IMR-90 (cell line): ENCODE results near the gene CDH23. TPM values are rescaled to one million over a fixed set of nuclear protein-coding genes. Genes with fewer than 3 reads are reported as not detected.

Source experiments
- ATAC-seq: fragments of 200-7000 bp; cut with Tn5 transposase; 2 replicates; pipeline ENCODE4 v1.9.1; 2020; ENCODE audit warnings: low read depth, mild to moderate bottlenecking, moderate library complexity
- BruUV-seq: library from RNA; stranded (reverse); fragments of 400-500 nt; replicated peaks from 2 replicates; lab custom pipeline; 2021; lab: Mats Ljungman, UMichigan
- CTCF ChIA-PET: fragments of 300-600 bp; formaldehyde crosslinking; extraction: SDS; loops from one replicate; lab custom pipeline; 2021; ENCODE audit warnings: antibody characterized with exemption; lab: Yijun Ruan, JAX
- POLR2A ChIA-PET: fragments of 300-600 bp; sonication (Branson Sonifier 250); formaldehyde crosslinking; loops from one replicate; lab custom pipeline; 2022; ENCODE audit warnings: antibody characterized with exemption; ENCODE audit not compliant: unreplicated experiment; lab: Charles Lee
- DNase-seq: peaks from one replicate; pipeline ENCODE4 v3.0.0; 2013
- H2AFZ ChIP-seq: replicated peaks from 2 replicates; pipeline ENCODE3; 2013; ENCODE audit warnings: low read length, mild to moderate bottlenecking; ENCODE audit not compliant: poor library complexity
- H2AK5ac ChIP-seq: 2 replicates; pipeline ENCODE4 v1.6.1; 2013; ENCODE audit warnings: low read depth, low read length, inconsistent platforms
- H2AK9ac ChIP-seq: replicated peaks from 2 replicates; pipeline ENCODE3; 2013; ENCODE audit warnings: mild to moderate bottlenecking, low read depth, low read length, moderate library complexity; ENCODE audit not compliant: poor library complexity
- H2BK120ac ChIP-seq: 2 replicates; pipeline ENCODE4 v1.6.1; 2013; ENCODE audit warnings: low read depth, low read length, inconsistent platforms
- H2BK15ac ChIP-seq: 3 replicates; pipeline ENCODE4 v1.6.1; 2013; ENCODE audit warnings: low read depth, low read length, inconsistent platforms
- H2BK20ac ChIP-seq: 2 replicates; pipeline ENCODE4 v1.6.1; 2013; ENCODE audit warnings: low read depth, mild to moderate bottlenecking, inconsistent platforms, low read length, moderate library complexity
- H2BK5ac ChIP-seq: 2 replicates; pipeline ENCODE4 v1.6.1; 2013; ENCODE audit warnings: mild to moderate bottlenecking, low read depth, low read length, inconsistent platforms; ENCODE audit not compliant: poor library complexity, severe bottlenecking
- H3K14ac ChIP-seq: replicated peaks from 2 replicates; pipeline ENCODE4 v1.6.1; 2013; ENCODE audit warnings: low read depth, low read length, inconsistent platforms
- H3K18ac ChIP-seq: 2 replicates; pipeline ENCODE4 v1.6.1; 2013; ENCODE audit warnings: low read depth, low read length, control low read depth
- H3K23ac ChIP-seq: 2 replicates; pipeline ENCODE4 v1.6.1; 2013; ENCODE audit warnings: low read depth, low read length, inconsistent platforms
- H3K27ac ChIP-seq: 2 replicates; pipeline ENCODE4 v1.5.1; 2013; ENCODE audit warnings: mild to moderate bottlenecking, control low read depth, low read length; ENCODE audit not compliant: insufficient read depth
- H3K27me3 ChIP-seq: 2 replicates; pipeline ENCODE4 v1.6.1; 2013; ENCODE audit warnings: low read length; ENCODE audit not compliant: control insufficient read depth, insufficient read depth
- H3K36me3 ChIP-seq: 2 replicates; pipeline ENCODE4 v1.6.1; 2013; ENCODE audit warnings: low read length, mixed read lengths; ENCODE audit not compliant: control insufficient read depth, insufficient read depth
- H3K4ac ChIP-seq: 2 replicates; pipeline ENCODE4 v1.6.1; 2013; ENCODE audit warnings: low read depth, low read length, inconsistent platforms
- H3K4me1 ChIP-seq: 2 replicates; pipeline ENCODE4 v1.6.1; 2013; ENCODE audit warnings: low read length, mixed read lengths; ENCODE audit not compliant: control insufficient read depth, insufficient read depth
- H3K4me2 ChIP-seq: 2 replicates; pipeline ENCODE4 v1.6.1; 2013; ENCODE audit warnings: low read depth, mild to moderate bottlenecking, control low read depth, low read length, moderate library complexity
- H3K4me3 ChIP-seq: 2 replicates; pipeline ENCODE4 v1.5.1; 2013; ENCODE audit warnings: low read depth, mild to moderate bottlenecking, control low read depth, low read length, moderate library complexity; ENCODE audit not compliant: insufficient read depth
- H3K56ac ChIP-seq: 2 replicates; pipeline ENCODE4 v1.6.1; 2013; ENCODE audit warnings: low read length, inconsistent platforms; ENCODE audit not compliant: insufficient read depth; ENCODE audit errors: extremely low read depth
- H3K79me1 ChIP-seq, 2 experiments: 2 replicates each; pipeline ENCODE4 v1.6.1; 2013; ENCODE audit warnings: low read length in 2 of 2, inconsistent platforms in 1 of 2, low read depth in 1 of 2
- H3K9ac ChIP-seq: 2 replicates; pipeline ENCODE4 v1.6.1; 2013; ENCODE audit warnings: low read depth, low read length, control low read depth
- H3K9me1 ChIP-seq: 2 replicates; pipeline ENCODE4 v1.6.1; 2013; ENCODE audit warnings: low read length, inconsistent platforms; ENCODE audit not compliant: insufficient read depth
- H3K9me3 ChIP-seq: 2 replicates; pipeline ENCODE4 v1.6.1; 2013; ENCODE audit warnings: low read length; ENCODE audit not compliant: control insufficient read depth, insufficient read depth
- H4K20me1 ChIP-seq: 2 replicates; pipeline ENCODE4 v1.6.1; 2013; ENCODE audit warnings: low read length, inconsistent platforms; ENCODE audit not compliant: insufficient read depth
- H4K5ac ChIP-seq: 2 replicates; pipeline ENCODE4 v1.6.1; 2013; ENCODE audit warnings: mild to moderate bottlenecking, low read depth, low read length, control low read depth
- H4K8ac ChIP-seq, 2 experiments: 2 replicates each; pipeline ENCODE4 v1.6.1; 2013; ENCODE audit warnings: low read depth in 2 of 2, low read length in 2 of 2, control low read depth in 1 of 2, inconsistent platforms in 1 of 2
- H4K91ac ChIP-seq: 2 replicates; pipeline ENCODE4 v1.6.1; 2013; ENCODE audit warnings: low read depth, low read length, inconsistent platforms; ENCODE audit not compliant: insufficient read depth
- BHLHE40 ChIP-seq: fragments of 150-350 bp; IDR thresholded peaks from 2 replicates; pipeline ENCODE4 v1.6.1; 2016; ENCODE audit warnings: mild to moderate bottlenecking, low read depth, low read length
- CEBPB ChIP-seq: IDR thresholded peaks from 2 replicates; pipeline ENCODE4 v1.6.1; 2012; ENCODE audit warnings: low read depth, low read length, improper control_type of control experiment
- CHD1 ChIP-seq: IDR thresholded peaks from 2 replicates; pipeline ENCODE4 v1.6.1; 2012; ENCODE audit warnings: low read depth, low read length, improper control_type of control experiment
- FOS ChIP-seq: fragments of 150-350 bp; IDR thresholded peaks from 2 replicates; pipeline ENCODE4 v1.6.1; 2016; ENCODE audit warnings: low read depth, low read length
- MAFK ChIP-seq: IDR thresholded peaks from 2 replicates; pipeline ENCODE4 v1.6.1; 2012; ENCODE audit warnings: low read depth, low read length, improper control_type of control experiment
- MAZ ChIP-seq: IDR thresholded peaks from 2 replicates; pipeline ENCODE4 v1.6.1; 2012; ENCODE audit warnings: low read depth, mild to moderate bottlenecking, low read length, improper control_type of control experiment, moderate library complexity, borderline replicate concordance
- MXI1 ChIP-seq: IDR thresholded peaks from 2 replicates; pipeline ENCODE4 v1.6.1; 2012; ENCODE audit warnings: low read depth, mild to moderate bottlenecking, low read length, moderate library complexity, borderline replicate concordance
- POLR2A ChIP-seq: IDR thresholded peaks from 2 replicates; pipeline ENCODE4 v1.6.1; 2012; ENCODE audit warnings: mild to moderate bottlenecking, low read depth, low read length
- RAD21 ChIP-seq: IDR thresholded peaks from 2 replicates; pipeline ENCODE4 v1.6.1; 2012; ENCODE audit warnings: low read length, improper control_type of control experiment
- RCOR1 ChIP-seq: IDR thresholded peaks from 2 replicates; pipeline ENCODE4 v1.6.1; 2012; ENCODE audit warnings: mild to moderate bottlenecking, low read length, improper control_type of control experiment; ENCODE audit not compliant: insufficient replicate concordance
- RFX5 ChIP-seq: IDR thresholded peaks from 2 replicates; pipeline ENCODE4 v1.8.0; 2012; ENCODE audit warnings: low read depth, mild to moderate bottlenecking, low read length, moderate library complexity
- WGBS, 2 experiments: methylation state at CpG; one replicate each; pipeline versions ENCODE4 v1.1.5 to v1.1.7; 2013; ENCODE audit warnings: missing lambda C conversion rate in 2 of 2; ENCODE audit not compliant: insufficient read length in 1 of 2; ENCODE audit errors: extremely low coverage in 2 of 2; 5-methylcytosine and 5-hydroxymethylcytosine counted together
- dilution Hi-C: fragments of 300-500 bp; cut with HindIII; formaldehyde crosslinking; loops from one replicate; pipeline ENCODE4 v1.14.3; 2018; ENCODE audit warnings: low sequenced_read_pairs; ENCODE audit not compliant: unreplicated experiment
- in situ Hi-C: fragments of 300-500 bp; cut with MboI; formaldehyde crosslinking; loops from 3 replicates; pipeline ENCODE4 v1.14.3; 2019; ENCODE audit warnings: low sequenced_read_pairs, inconsistent platforms, mixed read lengths
- intact Hi-C: fragments of 100-400 bp; cut with micrococcal nuclease; formaldehyde crosslinking; loops from 2 replicates; pipeline ENCODE4 v1.10.0; 2022
- polyA plus RNA-seq, 3 experiments: library from polyadenylated mRNA; depleted of rRNA; stranded (reverse); fragments of >200 nt; gene quantifications; 2 replicates each; pipeline ENCODE4 v1.2.3, GENCODE V29; 2012; ENCODE audit warnings: low replicate concordance in 1 of 3
- total RNA-seq: library from RNA; depleted of rRNA; stranded (reverse); fragments of >200 nt; gene quantifications from 2 replicates; pipeline ENCODE4 v1.2.3, GENCODE V29; 2012
- TF ChIP-seq, protein P1 (sequence below): conservative IDR thresholded peaks from 2 replicates; pipeline ENCODE4 v1.5.1; 2012; ENCODE audit warnings: mild to moderate bottlenecking, low read depth, low read length, improper control_type of control experiment
- TF ChIP-seq, protein P2 (sequence below): fragments of 150-350 bp; IDR thresholded peaks from 2 replicates; pipeline ENCODE4 v1.6.1; 2017; ENCODE audit warnings: mild to moderate bottlenecking, antibody characterized with exemption, low read length, low read depth
- TF ChIP-seq, protein P3 (sequence below): fragments of 150-350 bp; IDR thresholded peaks from 2 replicates; pipeline ENCODE4 v1.6.1; 2016; ENCODE audit warnings: low read depth, mild to moderate bottlenecking, low read length, moderate library complexity, borderline replicate concordance

Gene CDH23
- total and polyA plus RNA-seq, 2 of the 4 experiments (the other 2 are of a cell fraction) = under 0.01 to 0.03 TPM

DNA sequence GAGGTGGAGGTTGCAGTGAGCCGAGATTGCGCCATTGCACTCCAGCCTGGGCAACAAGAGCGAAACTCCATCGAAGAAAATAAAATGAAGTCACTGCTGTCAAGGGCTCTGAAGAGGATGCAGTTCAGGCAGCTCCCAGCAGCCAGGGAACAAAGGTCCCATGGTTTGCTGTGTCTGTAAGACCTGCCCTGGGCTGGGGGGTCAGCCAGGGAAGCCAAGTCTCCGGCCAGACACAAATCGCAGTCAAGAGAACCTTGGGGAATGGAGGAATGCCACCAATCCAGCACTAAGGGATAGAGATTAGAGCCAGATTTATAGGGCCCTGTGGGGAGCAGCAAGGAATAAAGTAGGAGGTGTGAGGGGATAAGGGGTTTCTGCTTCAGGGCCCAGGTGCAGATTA, 405.5 kb downstream of the CDH23 start:
- no peak for DNase-seq
- no peak overlapping the region for H3K9ac ChIP-seq
- no peak overlapping the region for H3K18ac ChIP-seq
- TF ChIP-seq RCOR1 (no peak), BHLHE40 (no peak), MAZ (no peak), MXI1 (no peak), FOS (no peak), RAD21 (no peak), MAFK (no peak), RFX5 (no peak), POLR2A (no peak), CEBPB (no peak), CHD1 (no peak)
- TF ChIP-seq, protein P1, sequence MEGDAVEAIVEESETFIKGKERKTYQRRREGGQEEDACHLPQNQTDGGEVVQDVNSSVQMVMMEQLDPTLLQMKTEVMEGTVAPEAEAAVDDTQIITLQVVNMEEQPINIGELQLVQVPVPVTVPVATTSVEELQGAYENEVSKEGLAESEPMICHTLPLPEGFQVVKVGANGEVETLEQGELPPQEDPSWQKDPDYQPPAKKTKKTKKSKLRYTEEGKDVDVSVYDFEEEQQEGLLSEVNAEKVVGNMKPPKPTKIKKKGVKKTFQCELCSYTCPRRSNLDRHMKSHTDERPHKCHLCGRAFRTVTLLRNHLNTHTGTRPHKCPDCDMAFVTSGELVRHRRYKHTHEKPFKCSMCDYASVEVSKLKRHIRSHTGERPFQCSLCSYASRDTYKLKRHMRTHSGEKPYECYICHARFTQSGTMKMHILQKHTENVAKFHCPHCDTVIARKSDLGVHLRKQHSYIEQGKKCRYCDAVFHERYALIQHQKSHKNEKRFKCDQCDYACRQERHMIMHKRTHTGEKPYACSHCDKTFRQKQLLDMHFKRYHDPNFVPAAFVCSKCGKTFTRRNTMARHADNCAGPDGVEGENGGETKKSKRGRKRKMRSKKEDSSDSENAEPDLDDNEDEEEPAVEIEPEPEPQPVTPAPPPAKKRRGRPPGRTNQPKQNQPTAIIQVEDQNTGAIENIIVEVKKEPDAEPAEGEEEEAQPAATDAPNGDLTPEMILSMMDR = no peak
- TF ChIP-seq, protein P2, sequence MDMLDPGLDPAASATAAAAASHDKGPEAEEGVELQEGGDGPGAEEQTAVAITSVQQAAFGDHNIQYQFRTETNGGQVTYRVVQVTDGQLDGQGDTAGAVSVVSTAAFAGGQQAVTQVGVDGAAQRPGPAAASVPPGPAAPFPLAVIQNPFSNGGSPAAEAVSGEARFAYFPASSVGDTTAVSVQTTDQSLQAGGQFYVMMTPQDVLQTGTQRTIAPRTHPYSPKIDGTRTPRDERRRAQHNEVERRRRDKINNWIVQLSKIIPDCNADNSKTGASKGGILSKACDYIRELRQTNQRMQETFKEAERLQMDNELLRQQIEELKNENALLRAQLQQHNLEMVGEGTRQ = no peak
- TF ChIP-seq, protein P3, sequence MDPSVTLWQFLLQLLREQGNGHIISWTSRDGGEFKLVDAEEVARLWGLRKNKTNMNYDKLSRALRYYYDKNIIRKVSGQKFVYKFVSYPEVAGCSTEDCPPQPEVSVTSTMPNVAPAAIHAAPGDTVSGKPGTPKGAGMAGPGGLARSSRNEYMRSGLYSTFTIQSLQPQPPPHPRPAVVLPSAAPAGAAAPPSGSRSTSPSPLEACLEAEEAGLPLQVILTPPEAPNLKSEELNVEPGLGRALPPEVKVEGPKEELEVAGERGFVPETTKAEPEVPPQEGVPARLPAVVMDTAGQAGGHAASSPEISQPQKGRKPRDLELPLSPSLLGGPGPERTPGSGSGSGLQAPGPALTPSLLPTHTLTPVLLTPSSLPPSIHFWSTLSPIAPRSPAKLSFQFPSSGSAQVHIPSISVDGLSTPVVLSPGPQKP = no peak
- peaks cover 34% of the 10 kb centered on the region for H3K27me3 ChIP-seq
- H2AK5ac ChIP-seq = no peak overlapping the region
- in situ Hi-C loops (no loop called here), intact Hi-C loops (no loop called here), dilution Hi-C loops (no loop called here)
- H3K4me1 ChIP-seq = no peaks in the 10 kb centered on the region
- H2BK20ac ChIP-seq = no peak overlapping the region
- no peak overlapping the region for H3K23ac ChIP-seq
- H4K91ac ChIP-seq = no peak overlapping the region
- H2AK9ac ChIP-seq = no peak overlapping the region
- WGBS, 2 experiments = 90% methylated on average over 4 of the region's 6 CpGs; no CpG with 5 or more reads in 1 of the 2 experiments
- H3K79me1 ChIP-seq = no peaks in the 10 kb centered on the region
- no peak overlapping the region for H2AFZ ChIP-seq
- no peak overlapping the region for H3K4ac ChIP-seq
- H3K9me3 ChIP-seq = no peaks in the 10 kb centered on the region
- no peak overlapping the region for H4K5ac ChIP-seq
- POLR2A ChIA-PET = no interaction called here
- no peak overlapping the region for H3K14ac ChIP-seq
- no peak overlapping the region for H4K8ac ChIP-seq
- H3K27ac ChIP-seq = no peak overlapping the region
- no peak overlapping the region for H3K4me3 ChIP-seq
- H2BK5ac ChIP-seq = no peak overlapping the region
- H3K9me1 ChIP-seq = no peaks in the 10 kb centered on the region
- H3K36me3 ChIP-seq = no peaks in the 10 kb centered on the region
- no peak for ATAC-seq
- CTCF ChIA-PET = no interaction called here
- H3K4me2 ChIP-seq = no peak overlapping the region
- no peak overlapping the region for H2BK15ac ChIP-seq
- no peak overlapping the region for H3K56ac ChIP-seq
- no TSS peak for BruUV-seq
- no peak overlapping the region for H2BK120ac ChIP-seq
- no peaks in the 10 kb centered on the region for H4K20me1 ChIP-seq
